Glomerular visceral epithelial cell (primary cell): ENCODE results near the gene SMIM21.
A peak's percentile ranks its signal among the peaks of the same experiment; 100 is the strongest.

Source experiments
- DNase-seq: peaks from one replicate; pipeline ENCODE4 v3.0.0-alpha.2; 2016; ENCODE audit errors: extremely low spot score

SMIM21 gene

DNA sequence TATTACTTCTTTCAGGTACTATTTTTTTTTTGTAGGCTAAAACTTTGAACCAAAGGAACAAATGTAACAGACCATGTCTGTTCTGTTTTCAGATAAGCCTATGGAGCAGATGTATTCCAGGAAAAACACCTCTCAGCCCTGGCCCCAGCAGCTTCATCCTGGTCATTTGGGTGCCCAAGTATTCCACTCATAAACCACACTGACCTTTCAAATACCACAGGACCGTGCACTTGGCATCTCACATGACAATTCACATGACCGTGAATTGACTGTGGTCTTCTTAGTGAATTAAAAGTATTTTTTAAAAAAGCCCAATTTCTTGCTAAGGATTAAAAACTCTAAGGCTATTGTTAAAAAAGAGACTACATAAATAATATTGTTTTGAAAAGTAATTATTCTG, 50.2 kb downstream of the SMIM21 start:
- DNase-seq = no peak

DNA sequence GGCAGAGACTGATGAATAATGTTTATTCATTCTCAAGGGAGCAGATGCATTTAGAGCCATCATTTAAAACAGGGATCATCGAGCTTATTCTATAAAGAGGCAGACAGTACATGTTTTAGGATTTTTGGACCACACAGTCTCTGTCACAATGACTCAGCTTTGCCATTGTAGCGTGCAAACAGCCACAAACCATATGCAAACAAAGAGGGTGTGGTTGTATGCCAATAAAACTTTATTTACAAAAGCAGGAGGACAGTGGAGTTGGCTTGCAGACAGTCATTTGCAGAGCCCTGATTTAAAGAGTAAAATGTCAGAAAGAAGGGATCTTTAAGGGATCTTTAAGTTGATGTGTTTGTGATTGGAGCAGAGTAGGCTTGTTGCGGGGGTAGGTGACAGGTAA, 51.5 kb downstream of the SMIM21 start:
- DNase-seq = no peak

DNA sequence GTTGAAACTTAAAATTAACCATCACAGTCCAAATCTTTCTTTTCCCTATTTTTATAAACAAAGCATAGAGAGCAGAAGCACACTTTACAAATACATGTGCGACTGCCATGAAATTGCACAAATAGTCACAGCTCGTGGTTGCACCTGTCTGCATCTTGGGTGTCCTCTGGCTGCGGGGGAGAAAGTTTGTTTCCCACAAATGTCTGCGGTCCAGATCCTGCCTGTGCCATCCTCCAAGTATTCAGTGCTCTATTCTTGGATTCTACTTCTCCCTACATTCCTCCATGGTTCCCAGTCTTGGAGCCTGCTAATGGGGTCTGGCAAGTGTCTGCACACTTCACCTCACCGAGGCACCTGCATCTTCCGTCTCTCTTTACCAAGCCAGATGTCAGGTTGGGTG, 52.2 kb downstream of the SMIM21 start:
- DNase-seq = no peak

DNA sequence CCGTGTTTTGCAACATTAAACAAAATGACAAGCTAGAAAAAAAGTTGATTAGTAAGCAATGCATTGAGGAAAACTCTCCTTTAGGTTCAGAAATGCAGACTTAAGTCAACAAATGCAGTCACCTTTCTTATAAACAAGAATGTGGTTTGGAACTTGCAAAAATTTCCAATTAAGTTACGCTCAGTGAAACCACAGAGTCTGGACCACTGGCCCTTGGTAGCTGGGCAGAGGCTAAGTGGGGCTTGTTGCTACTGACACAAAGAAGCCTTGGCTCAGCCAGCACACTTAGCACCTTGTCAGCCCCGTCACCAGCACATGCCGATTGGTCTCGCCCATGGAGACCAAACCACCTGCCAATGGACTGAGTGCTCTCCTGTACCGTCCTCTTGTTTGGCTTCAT, 53.0 kb downstream of the SMIM21 start:
- no peak for DNase-seq

DNA sequence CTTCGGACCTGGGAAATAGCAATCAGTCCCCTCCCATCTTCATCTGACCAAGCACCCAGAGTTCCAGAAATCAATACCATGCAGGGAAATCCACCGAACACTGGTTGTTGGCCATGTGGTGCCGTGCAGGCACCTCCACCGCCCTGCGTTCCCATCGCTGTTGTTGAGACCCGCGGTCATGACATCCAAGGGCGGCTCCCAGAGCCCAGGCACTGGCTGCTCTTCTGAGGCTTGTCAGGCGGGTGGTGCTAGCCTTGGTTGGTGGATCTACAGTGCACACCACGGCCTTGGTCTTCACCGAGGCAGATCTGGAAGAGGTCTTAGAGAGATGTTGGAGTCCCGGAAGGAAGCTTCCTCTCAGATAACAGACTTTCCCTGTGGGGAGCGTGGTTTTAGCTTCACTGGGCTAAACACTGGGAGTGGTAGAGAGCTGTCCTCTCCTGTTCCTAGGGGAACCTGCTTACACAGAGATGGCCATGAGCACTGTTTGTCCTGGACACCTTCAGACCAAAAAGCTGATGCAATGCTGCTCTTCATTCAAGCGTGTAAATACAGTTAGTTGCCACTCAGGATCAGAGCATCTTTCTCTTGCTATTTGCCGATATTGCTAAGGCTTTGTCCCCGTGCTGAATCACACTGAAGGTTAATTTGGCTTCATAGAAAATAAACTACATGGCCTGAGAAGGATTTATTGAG, 58.3 kb downstream of the SMIM21 start:
- DNase-seq = no peak

DNA sequence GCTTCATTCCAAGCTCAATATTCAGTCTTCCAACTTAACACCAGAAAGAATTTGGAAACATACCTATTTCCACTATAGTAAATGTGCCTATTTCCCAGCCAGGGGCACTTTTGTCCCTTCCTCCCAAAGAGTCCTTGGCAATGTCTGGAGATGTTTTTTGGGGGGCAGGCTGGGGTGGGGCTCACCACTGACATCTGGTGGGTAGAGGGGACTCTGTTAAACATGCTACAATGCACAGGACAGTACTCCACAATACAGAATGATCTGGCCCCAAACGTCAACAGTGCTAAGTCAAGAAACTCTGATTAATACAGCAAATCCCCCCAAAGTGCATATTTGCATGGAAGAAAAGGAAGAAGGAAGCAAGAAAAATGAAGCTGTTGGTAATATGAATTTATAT, 61.7 kb downstream of the SMIM21 start:
- no peak for DNase-seq

DNA sequence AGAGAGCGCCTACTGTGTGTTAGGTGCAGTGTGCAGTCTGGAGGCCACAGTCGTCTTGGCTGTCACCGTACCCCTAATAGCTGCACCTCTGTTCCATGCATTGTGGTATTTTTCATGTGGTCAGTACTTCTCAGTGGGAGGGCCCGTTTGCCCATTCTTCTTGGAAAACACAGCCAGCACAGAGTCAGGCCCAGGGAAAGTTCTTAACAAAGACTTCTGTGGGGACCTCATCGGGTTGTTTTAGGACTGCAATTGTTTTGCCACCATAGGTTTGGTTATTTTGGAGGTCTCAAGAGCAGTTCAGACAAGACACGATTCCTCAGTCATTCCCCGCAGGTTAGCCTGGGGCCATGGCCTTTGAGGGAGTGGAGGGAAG, 62.3 kb downstream of the SMIM21 start:
- DNase-seq = no peak

DNA sequence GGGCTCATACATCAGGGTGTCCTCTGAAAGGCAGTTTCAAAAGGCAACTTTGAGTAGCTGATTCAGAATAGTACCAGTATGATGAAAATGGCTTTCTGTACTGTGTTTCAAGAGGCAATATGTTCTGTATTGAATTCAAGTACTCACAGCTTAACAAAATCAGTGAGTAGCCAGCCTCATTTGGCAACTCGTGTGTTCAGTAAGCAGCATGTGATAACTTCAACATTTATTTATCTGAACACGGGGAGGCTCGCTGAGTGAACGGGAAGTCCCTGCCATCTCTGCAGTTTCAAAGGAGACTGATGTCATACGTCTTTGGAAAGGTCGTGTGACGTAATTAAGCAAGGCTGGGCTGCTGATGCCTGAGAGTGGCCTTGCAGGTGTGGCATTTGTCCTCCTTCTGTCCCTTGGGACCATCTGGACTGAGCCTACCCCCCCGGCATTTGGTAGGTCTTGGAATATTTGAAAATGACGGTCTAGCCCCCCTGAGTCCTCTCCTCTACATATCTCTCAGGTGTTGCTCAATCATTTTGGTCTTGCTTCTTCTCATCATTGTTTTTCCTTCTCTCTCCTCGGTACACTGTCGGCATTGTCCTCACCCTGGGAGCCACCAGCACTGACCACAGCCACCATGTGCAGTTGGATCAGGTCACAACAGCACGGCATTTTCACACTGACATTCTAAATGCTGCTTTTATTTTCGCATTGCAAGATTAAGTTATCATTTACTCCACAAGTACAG, 62.8 kb downstream of the SMIM21 start:
- no peak for DNase-seq

DNA sequence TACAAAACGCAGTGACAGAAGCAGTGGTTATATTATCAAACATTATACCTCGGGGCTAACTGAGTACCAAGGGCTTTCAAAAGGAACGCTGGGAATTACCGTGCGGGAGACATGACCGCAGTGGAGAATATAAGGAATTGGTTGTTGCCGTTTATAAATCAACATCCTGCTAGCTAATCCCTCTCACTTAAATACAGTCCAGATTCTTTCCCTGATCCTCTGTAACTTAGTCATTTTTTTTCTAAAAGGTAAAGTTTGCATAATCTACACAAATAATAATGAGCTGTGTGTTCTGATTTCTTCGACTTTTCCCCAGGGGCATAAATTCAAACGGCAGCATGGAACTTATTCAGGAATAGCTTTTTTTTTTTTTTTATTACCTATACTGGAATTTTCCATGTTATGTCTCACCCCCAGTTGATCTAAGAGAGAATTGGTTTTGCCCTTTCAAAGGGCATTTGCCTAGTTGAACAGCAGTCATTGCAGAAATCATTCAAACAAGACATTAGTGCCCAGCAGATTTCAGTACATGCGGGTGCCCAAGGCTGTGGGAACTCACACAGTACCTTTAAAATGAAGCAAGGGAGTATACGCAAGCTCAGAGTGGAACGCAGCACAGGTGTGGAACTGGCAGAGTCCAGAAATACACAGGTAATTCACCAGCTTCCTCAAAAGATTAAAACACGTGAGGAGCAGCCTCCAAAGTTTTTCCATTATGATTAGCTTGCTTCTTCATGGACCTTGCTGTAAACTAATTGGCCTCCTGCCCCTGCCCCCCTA, 63.9 kb downstream of the SMIM21 start:
- no peak for DNase-seq

DNA sequence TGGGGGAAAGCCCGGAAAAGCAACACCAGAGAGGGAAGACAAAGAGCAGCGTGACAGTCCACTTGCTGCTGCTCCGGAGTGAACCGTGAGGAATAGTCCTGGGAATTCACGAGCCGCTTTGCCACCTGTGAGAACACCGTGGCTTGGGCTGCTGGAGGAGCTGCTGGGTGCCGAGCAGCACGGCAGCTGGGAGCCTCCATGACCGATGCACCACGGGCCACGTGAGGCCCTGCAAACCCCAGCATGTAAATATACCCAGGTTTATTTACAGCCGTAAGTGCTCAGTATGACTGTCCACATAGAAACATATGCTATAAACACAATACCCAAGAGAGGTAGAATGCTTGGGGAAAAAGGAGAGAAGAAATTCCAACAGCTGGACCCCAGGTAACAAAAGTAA, 65.1 kb downstream of the SMIM21 start:
- DNase-seq = no peak

DNA sequence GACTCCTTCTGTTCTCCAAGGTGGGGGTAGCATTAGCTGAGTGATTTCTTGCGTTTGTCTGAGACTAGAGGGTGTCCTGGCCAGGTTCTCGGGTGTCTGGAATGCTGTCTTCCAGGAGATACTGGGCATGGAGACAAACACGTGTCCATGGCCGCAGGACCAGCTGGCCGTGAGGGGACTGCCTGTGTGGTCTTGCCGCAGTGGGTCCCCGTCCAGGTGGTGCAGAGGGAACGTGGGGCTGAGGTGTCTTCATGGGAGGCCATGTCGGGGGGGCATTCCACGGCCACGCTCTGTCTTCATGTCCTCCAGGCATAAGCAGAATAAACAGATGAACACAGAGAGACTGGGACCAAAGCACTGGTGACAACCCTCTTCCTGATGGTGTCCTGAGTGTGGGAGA, 66.6 kb downstream of the SMIM21 start:
- no peak for DNase-seq

DNA sequence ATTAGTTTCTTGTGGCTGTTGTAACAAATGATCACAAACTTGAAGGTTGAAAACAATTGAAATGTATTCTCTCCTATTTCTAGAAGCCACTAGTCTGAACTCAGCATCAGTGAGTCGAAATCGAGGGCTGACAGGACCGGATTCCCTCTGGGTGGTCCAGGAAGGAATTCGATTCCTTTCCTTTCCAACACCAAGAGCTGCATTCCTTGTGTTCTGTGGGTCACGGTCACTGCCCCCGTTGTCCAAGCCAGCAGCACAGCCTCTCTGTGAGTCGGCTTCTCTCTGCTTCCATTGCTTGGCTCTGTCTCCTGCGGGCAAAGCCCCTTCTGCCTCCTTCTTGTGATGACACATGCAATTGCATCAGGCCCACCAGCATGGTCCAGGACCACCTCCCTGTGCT, 67.3 kb downstream of the SMIM21 start:
- peak; percentile 46 for DNase-seq
